Activated effector memory CD4-positive, alpha-beta T cell treated with anti-CD3 and anti-CD28 coated beads, Interleukin-2, amount 50 U/mL, for 16 hours (primary cell): ENCODE data around the gene NCOA7.

Source experiments
- DNase-seq: peaks from one replicate; pipeline ENCODE4 v3.0.0-alpha.2; 2020

The NCOA7 gene

DNA sequence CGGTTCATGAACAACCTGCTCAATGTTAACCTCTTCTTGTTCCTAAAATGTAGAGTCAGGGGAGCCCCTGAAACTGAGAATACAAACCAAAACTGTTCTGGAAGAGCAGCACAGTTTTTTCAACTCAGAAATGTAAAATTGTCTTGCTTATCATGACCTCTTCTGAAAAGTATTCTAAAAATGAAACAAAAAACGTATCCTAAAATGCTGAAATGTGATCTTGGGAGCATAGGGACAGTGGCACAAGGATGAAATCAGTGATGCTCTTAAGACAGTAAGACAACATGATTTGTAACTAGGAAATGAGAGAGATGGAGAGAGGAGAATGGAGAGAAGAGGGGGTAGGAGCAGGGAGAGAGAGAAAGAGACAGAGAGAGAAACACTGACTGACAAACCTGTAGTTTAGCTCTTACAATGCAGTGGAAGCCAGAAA is 27.5 kb downstream of the NCOA7 start:
- no peak for DNase-seq

- no peak for DNase-seq
Measured at GRCh38 chr6:125818772-125819260, 28.1 kb downstream of the NCOA7 start.

DNA sequence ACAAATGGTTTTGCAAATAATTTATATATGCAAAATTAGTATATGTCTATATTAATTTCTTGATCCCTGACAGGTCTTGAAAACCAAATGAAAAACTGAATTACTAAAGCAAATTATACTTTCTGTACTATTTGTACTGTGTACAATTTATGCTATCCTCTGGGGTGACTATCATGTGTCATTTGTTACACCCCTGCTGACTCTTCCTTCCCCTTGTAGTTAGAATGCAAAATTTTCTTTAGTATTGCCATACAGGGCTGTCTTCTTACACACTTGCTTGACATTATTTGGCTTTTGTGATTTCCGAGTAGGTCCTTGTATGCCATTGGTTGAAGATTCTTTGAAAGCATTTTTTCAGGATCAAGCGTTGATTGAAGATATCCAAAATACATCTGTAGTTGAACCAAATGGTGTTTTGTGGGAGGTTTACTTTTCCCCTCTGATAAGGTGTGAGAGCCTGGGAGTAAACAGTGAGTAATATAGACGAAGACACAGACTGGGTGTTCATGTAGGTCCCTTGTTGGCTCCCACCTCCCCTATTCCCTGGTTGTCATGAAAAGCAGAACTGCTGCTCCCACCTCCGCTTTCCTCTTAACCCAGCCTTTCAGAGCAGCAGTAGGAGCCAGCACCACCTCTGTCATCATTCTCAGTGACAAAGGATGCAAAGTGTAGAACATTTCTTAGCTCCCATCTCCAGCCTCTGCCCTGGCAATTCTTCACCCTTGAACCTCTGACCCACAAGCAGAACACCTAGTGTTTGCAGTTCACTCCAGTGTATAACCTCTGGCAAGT is 29.0 kb downstream of the NCOA7 start:
- no peak for DNase-seq

DNA sequence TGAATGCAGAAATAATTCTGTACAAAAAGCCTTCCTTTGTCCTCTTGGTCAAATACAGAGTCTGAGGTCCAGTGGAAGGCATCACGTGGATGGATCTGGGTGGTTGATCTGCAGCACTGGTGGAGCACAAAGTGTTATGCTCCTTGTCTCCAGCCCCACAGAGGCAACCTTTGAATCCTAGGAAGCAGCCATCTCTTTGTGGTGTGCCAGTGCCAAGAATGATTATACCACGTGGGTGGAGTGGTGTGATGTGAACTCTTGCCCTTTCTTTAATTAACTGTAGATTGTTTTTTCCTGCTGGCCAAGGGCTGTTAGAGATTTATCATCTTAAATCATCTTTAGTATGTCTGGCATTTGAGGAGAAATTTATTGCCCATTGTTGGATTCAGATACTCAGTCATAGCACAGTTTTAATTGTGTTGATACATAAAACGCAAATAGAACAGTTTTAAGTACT is 31.1 kb downstream of the NCOA7 start:
- no peak for DNase-seq

GRCh38 chr6:125823180-125823579 is 32.4 kb downstream of the NCOA7 start:
- DNase-seq = no peak

- DNase-seq = no peak
Measured at GRCh38 chr6:125824946-125825771, 34.4 kb downstream of the NCOA7 start.

DNA sequence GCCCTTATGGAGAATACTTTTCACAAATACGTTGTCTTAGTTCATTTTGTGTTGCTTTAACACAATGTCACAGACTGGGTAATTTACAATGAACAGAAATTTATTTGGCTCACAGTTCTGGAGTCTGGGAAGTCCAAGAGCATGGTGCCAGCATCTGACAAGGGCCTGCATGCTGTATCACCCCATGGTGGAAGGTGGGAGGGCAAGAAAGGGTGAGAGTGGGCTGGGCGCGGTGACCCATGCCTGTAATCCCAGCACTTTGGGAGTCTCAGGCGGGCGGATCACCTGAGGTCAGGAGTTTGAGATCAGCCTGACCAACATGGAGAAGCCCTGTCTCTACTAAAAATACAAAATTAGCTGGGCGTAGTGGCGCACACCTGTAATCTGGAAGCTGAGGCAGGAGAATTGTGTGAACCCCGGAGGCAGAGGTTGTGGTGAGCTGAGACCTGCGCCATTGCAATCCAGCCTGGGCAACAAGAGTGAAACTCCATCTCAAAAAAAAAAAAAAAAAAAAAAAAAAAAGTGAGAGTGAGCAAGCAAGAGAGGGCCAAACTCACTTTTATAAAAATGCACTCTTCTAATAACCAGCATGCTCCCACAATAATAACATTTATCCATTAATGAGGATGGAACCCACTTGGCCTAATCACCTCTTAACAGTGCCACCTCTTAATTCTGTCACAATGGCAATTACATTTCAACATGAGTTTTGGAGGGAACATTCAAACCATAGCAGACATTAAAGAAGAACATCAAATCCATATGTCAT is 36.1 kb downstream of the NCOA7 start:
- DNase-seq = no peak

- DNase-seq = no peak
Measured at GRCh38 chr6:125827788-125828320, 37.1 kb downstream of the NCOA7 start.

DNA sequence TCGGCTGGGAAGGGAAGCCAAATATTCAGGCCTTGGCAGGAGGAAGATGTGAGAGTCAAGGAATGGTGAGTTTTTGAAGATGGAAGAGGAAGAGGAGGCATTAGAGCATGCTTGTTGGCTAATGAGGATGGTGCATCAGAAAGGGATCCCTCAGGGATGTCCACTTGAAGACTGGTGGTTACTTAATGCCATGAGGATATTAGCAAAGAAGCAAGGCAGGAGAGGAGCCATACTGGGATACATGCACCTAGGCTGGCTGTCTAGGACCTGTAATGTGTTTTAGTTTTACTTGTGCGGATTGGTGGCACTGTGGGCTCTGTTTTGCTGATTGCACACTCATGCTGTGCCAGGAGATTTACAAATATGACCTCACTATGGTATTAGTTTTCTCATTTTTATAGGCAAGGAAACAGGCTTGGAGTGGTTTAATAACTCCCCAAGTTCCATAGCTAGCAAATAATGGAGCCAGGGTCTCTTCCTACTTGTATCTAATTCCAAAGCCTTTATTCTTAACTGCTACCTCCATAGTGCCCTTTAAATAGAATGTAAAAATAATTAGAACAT is 37.8 kb downstream of the NCOA7 start:
- DNase-seq = no peak

- no peak for DNase-seq
Measured at GRCh38 chr6:125829433-125829832, 38.7 kb downstream of the NCOA7 start.

DNA sequence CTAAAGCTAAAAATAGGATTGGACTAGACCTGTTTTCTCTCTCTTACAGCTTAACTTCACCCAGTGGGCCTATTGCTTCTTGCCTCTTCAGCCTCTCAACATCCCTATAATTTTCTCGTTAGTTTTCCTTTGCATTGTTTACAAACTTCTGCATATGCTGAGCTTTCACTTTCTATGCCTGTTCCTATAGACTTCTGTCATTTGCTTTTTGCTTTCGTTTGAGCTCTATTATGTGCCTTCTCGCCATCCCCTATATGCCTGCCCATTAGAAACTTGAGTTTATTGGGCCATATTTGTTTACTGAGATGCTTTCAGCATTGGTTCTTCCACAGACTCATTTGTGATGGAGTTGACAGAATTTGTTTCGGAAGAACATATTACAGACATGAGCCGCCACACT is 40.9 kb downstream of the NCOA7 start:
- DNase-seq = no peak

- no peak for DNase-seq
Measured at GRCh38 chr6:125832391-125833117, 41.8 kb downstream of the NCOA7 start.

DNA sequence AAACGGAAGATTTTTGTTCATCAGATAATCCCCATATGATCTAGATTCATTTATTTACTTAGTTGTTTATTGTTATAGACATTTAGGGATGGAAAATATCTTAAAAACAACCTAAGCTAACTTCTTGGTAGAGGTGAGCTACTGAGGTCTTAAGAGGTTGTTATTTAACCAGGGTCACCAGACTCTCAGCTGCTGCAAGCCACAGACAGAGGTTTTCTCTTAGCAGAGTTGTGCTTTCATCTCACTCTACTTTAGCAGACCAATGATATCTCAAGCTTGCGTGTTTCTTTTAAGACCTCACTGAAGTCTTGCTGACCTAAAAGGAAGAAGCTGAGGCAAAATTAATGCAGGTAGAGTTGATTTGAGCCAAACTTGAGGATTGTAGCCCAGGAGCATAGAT is 43.6 kb downstream of the NCOA7 start:
- DNase-seq = no peak

GRCh38 chr6:125835221-125835744 is 44.5 kb downstream of the NCOA7 start:
- DNase-seq = no peak

- no peak for DNase-seq
Measured at GRCh38 chr6:125836466-125836865, 45.7 kb downstream of the NCOA7 start.

DNA sequence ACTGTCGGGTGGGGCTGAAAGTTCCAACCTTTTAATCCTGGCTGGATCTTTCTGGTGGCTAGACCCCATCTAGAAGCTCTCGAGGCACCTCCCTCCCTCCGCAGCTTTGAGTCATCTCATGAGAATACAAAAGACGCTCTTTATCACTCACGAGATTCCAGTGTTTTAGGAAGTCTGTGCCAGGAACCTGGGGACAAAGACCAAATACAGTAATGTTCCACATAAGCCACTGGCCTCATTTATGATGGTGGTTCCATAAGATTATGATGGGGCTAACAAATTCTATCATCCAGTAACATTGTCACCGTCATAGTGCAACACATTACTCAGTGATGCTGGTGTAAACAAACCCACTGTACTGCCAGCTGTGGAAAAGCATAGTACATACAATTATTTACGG is 48.7 kb downstream of the NCOA7 start:
- DNase-seq = no peak

GRCh38 chr6:125839879-125840278 is 49.1 kb downstream of the NCOA7 start:
- DNase-seq = no peak

DNA sequence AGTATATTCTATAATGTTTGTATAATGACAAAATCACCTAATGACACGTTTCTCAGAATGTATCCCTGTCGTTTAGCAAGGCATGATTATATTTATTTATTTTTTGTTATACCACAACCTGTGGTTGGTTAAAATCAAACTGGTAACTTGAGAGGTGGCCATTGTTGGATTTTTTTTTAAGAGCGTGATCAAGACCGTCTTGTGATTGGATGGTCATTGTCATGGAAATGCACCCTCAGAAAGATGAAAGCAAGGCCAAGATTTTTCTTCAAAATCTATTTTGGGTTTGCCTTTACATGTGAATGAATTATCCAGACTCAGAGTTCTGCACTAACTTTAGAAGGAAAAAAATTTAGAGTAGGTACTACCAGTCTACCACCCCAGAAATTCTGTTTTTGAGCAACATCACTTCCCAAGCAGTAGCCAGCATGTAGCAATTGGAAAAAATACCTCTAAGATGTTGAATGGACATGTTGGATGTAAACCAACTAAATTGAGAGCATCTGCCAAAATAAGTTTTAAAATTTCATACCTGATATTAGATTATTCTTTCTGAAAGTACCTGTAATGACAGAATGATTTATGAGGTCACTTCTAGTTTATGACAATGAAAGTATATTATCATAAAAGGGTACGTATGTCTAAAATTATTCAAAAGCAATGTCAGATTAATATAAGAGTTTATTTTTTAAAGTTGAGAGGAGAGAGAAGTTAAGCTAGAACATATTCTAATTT is 50.8 kb downstream of the NCOA7 start:
- no peak for DNase-seq

GRCh38 chr6:125842091-125842626 is 51.4 kb downstream of the NCOA7 start:
- no peak for DNase-seq

DNA sequence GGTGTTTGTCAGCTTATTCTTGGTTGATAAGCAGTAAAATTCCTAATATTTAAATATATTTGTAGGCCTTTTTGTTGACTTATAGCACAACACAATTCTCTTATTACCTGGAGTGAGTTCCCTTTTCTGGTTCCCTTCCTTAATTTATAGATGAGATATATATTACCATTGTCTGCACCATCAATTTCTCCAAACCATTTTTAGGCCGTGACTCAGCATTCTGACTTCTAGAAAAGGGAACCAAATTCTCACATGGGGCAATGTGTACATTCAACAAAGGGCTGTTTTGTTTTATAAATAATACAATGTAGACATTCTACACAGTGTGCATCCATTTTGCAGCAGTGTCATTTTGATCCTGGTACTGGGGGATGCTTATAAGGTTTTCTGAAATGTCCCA is 52.8 kb downstream of the NCOA7 start:
- no peak for DNase-seq

GRCh38 chr6:125844989-125845388 is 54.2 kb downstream of the NCOA7 start:
- no peak for DNase-seq
